WTC11 (cell line): ENCODE data around the gene IGSF11.

Experiments
- ATF2 ChIP-seq: sonication (generic); formaldehyde crosslinking; IDR thresholded peaks from 2 replicates; pipeline ENCODE4 v1.8.1; 2022; ENCODE audit warnings: low read depth, missing genetic modification reagents, borderline replicate concordance
- CREB1 ChIP-seq: sonication (generic); formaldehyde crosslinking; IDR thresholded peaks from 2 replicates; pipeline ENCODE4 v1.8.0; 2023; ENCODE audit warnings: mild to moderate bottlenecking, missing genetic modification reagents
- ETV6 ChIP-seq: sonication (generic); formaldehyde crosslinking; IDR thresholded peaks from 2 replicates; pipeline ENCODE4 v1.8.1; 2022; ENCODE audit warnings: mild to moderate bottlenecking, missing genetic modification reagents
- FOXK1 ChIP-seq: sonication (generic); formaldehyde crosslinking; IDR thresholded peaks from 2 replicates; pipeline ENCODE4 v1.8.0; 2022; ENCODE audit warnings: mild to moderate bottlenecking, moderate library complexity, missing genetic modification reagents
- GABPB1 ChIP-seq: sonication (generic); formaldehyde crosslinking; IDR thresholded peaks from 2 replicates; pipeline ENCODE4 v1.8.1; 2023; ENCODE audit warnings: mild to moderate bottlenecking, missing genetic modification reagents
- JUN ChIP-seq: sonication (generic); formaldehyde crosslinking; IDR thresholded peaks from 2 replicates; pipeline ENCODE4 v1.8.0; 2023; ENCODE audit warnings: mild to moderate bottlenecking, missing genetic modification reagents
- NFE2L1 ChIP-seq: sonication (generic); formaldehyde crosslinking; IDR thresholded peaks from 2 replicates; pipeline ENCODE4 v1.8.1; 2023; ENCODE audit warnings: missing genetic modification reagents
- NFYB ChIP-seq: sonication (generic); formaldehyde crosslinking; conservative IDR thresholded peaks from 2 replicates; pipeline ENCODE4 v1.8.0; 2022; ENCODE audit warnings: low read depth, missing genetic modification reagents
- TF ChIP-seq, protein P1 (sequence below): fragments of 200-600 bp; IDR thresholded peaks from 2 replicates; pipeline ENCODE4 v1.8.0; 2022; ENCODE audit warnings: antibody characterized with exemption

DNA sequence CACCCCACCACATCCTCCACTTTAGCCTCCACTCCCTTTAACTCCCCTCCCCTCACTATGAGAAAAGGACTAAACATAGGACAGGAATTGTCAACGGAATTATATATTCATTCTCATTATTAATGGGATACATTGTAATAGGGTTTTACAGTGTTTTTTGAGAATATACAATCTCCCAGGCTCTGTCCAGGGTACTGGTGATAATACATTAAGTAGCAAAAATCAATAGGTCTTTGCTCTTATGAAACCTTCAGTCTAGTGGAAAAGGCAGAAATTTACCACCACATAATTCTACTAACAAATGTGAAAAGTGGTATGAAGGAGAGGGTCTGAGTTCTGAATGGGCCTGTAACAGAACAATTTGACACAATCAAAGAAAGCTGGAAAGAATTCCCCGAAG, 28.2 kb upstream of the IGSF11 start:
- TF ChIP-seq ETV6 (CRISPR knock-in tag), result no peak
- TF ChIP-seq, protein P1, sequence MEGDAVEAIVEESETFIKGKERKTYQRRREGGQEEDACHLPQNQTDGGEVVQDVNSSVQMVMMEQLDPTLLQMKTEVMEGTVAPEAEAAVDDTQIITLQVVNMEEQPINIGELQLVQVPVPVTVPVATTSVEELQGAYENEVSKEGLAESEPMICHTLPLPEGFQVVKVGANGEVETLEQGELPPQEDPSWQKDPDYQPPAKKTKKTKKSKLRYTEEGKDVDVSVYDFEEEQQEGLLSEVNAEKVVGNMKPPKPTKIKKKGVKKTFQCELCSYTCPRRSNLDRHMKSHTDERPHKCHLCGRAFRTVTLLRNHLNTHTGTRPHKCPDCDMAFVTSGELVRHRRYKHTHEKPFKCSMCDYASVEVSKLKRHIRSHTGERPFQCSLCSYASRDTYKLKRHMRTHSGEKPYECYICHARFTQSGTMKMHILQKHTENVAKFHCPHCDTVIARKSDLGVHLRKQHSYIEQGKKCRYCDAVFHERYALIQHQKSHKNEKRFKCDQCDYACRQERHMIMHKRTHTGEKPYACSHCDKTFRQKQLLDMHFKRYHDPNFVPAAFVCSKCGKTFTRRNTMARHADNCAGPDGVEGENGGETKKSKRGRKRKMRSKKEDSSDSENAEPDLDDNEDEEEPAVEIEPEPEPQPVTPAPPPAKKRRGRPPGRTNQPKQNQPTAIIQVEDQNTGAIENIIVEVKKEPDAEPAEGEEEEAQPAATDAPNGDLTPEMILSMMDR, result no peak
- no peak for TF ChIP-seq NFYB
- no peak for TF ChIP-seq NFE2L1 (CRISPR knock-in tag)
- no peak for TF ChIP-seq ATF2 (CRISPR knock-in tag)
- no peak for TF ChIP-seq JUN (CRISPR knock-in tag)
- TF ChIP-seq CREB1 (CRISPR knock-in tag), result no peak
- TF ChIP-seq GABPB1 (CRISPR knock-in tag), result no peak
- TF ChIP-seq FOXK1 (CRISPR knock-in tag), result no peak
